ENCODE results near the gene TLE4.
"Not testable (repeated sequence)": the region's sequence is repeated elsewhere in the genome, so short reads cannot be mapped to it uniquely, and the experiment has no call there.

The TLE4 gene

DNA sequence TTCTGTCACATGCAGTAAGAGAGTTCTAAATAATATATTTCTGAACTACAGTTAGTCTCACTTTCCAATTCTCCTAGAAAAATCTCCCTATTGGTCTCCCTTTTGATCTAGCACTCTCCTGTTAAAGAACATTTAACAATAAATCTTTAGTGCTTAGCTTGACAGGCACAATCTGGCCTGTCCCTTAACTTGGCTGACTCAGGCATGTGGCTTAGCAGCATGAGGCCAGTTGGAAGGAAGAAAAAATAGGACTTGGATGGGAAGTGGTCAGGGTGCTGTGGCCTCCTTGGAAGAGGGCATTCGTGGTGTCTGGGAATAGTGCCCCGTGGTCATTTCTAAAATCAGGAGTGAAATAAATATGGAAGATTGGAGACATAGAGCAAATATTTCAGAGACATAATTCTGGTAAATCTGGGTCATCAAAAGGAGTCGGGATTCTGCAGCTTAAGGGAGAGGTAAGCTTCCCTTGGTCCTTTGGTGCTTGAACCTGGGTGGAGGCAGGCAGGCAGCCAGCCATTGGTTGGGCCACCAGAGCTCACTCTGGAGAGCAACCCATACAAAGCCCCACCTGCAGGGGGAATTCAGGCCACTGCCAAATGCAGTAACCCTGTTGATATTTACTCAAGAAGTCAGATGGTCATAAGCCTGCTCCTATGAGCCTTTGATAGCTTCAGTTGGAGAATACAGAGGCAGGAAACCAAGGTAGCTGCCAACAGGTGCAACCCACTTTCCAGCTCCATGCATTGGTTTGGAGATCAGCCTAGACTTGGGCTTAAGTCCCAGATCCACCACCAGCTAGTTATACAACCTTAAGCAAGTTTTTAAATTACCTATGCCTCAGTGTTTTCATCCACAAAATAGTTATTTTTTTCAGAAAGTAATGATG lies 28.8 kb upstream of the TLE4 start:
- TF ChIP-seq, protein P1, sequence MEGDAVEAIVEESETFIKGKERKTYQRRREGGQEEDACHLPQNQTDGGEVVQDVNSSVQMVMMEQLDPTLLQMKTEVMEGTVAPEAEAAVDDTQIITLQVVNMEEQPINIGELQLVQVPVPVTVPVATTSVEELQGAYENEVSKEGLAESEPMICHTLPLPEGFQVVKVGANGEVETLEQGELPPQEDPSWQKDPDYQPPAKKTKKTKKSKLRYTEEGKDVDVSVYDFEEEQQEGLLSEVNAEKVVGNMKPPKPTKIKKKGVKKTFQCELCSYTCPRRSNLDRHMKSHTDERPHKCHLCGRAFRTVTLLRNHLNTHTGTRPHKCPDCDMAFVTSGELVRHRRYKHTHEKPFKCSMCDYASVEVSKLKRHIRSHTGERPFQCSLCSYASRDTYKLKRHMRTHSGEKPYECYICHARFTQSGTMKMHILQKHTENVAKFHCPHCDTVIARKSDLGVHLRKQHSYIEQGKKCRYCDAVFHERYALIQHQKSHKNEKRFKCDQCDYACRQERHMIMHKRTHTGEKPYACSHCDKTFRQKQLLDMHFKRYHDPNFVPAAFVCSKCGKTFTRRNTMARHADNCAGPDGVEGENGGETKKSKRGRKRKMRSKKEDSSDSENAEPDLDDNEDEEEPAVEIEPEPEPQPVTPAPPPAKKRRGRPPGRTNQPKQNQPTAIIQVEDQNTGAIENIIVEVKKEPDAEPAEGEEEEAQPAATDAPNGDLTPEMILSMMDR (IDR thresholded peaks at IDR 0.05; ENCODE audit: control insufficient read depth, insufficient read depth, low read depth, low read length, missing control alignments): no peak
- no peak overlapping the region for H3K4me3 ChIP-seq (ENCODE audit: control insufficient read depth, low read depth, low read length)
- DNase-seq (ENCODE audit: low read depth): no peak

- not testable (repeated sequence) for H3K4me3 ChIP-seq (ENCODE audit: control insufficient read depth, low read depth, low read length); DNase-seq (ENCODE audit: low read depth)
These were observed 27.4 kb upstream of the TLE4 start for GRCh38 chr9:79544375-79544774.

GRCh38 chr9:79551586-79551985 lies 20.2 kb upstream of the TLE4 start:
- no peak overlapping the region for H3K4me3 ChIP-seq (ENCODE audit: control insufficient read depth, low read depth, low read length)
- DNase-seq (ENCODE audit: low read depth): no peak
- TF ChIP-seq, protein P1 (IDR thresholded peaks at IDR 0.05; ENCODE audit: control insufficient read depth, insufficient read depth, low read depth, low read length, missing control alignments): no peak

- H3K4me3 ChIP-seq (ENCODE audit: control insufficient read depth, low read depth, low read length): no peak overlapping the region
- TF ChIP-seq, protein P1 (IDR thresholded peaks at IDR 0.05; ENCODE audit: control insufficient read depth, insufficient read depth, low read depth, low read length, missing control alignments): no peak
- DNase-seq (ENCODE audit: low read depth): no peak
These were observed 19.8 kb upstream of the TLE4 start for GRCh38 chr9:79551994-79552393.

GRCh38 chr9:79555474-79556089 lies 16.2 kb upstream of the TLE4 start:
- no peak overlapping the region for H3K4me3 ChIP-seq (ENCODE audit: control insufficient read depth, low read depth, low read length)
- TF ChIP-seq, protein P1 (IDR thresholded peaks at IDR 0.05; ENCODE audit: control insufficient read depth, insufficient read depth, low read depth, low read length, missing control alignments): no peak
- DNase-seq (ENCODE audit: low read depth): no peak

GRCh38 chr9:79559495-79560181 lies 12.1 kb upstream of the TLE4 start:
- TF ChIP-seq, protein P1 (IDR thresholded peaks at IDR 0.05; ENCODE audit: control insufficient read depth, insufficient read depth, low read depth, low read length, missing control alignments): no peak
- no peak overlapping the region for H3K4me3 ChIP-seq (ENCODE audit: control insufficient read depth, low read depth, low read length)
- DNase-seq (ENCODE audit: low read depth): no peak

Measured in AG09309 (cell line).